ENCODE results near the gene SV2C.

DNA sequence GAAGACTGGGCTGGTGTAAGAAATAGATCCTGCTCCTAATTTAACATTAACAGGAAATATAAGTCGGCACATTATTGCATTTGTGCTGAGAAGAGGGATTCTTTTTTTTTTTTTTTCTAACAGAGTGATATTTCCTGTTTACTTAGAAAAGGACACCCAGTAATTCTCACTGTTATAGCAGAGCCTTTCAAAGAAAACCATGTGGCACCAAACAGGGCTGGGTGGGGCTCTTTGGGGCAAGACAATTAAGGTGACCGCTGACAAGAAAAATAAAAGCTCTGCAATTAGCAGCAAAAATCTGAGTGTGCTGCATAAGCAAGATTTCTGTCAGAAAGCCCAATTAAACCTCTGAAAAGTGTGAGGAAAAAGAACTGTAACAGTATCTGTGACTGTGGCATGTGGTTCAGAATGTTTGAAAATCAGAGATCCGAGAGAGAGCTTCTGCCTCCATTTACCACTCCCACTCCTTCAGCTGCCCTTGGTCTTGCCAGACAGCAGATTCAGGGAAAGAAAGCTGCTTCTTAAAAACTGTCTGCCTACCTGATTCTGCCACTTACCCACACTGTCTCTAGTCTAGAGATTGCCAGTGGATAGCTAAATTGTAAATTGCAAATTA is 242.8 kb downstream of the SV2C start:
- TF ChIP-seq, protein P1, sequence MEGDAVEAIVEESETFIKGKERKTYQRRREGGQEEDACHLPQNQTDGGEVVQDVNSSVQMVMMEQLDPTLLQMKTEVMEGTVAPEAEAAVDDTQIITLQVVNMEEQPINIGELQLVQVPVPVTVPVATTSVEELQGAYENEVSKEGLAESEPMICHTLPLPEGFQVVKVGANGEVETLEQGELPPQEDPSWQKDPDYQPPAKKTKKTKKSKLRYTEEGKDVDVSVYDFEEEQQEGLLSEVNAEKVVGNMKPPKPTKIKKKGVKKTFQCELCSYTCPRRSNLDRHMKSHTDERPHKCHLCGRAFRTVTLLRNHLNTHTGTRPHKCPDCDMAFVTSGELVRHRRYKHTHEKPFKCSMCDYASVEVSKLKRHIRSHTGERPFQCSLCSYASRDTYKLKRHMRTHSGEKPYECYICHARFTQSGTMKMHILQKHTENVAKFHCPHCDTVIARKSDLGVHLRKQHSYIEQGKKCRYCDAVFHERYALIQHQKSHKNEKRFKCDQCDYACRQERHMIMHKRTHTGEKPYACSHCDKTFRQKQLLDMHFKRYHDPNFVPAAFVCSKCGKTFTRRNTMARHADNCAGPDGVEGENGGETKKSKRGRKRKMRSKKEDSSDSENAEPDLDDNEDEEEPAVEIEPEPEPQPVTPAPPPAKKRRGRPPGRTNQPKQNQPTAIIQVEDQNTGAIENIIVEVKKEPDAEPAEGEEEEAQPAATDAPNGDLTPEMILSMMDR (IDR thresholded peaks at IDR 0.05; ENCODE audit: low read depth, low read length, missing input control), result no peak
- TF ChIP-seq RAD21 (IDR thresholded peaks at IDR 0.05), result no peak
- TF ChIP-seq YY1 (IDR thresholded peaks at IDR 0.05), result no peak
- TF ChIP-seq, protein P2, sequence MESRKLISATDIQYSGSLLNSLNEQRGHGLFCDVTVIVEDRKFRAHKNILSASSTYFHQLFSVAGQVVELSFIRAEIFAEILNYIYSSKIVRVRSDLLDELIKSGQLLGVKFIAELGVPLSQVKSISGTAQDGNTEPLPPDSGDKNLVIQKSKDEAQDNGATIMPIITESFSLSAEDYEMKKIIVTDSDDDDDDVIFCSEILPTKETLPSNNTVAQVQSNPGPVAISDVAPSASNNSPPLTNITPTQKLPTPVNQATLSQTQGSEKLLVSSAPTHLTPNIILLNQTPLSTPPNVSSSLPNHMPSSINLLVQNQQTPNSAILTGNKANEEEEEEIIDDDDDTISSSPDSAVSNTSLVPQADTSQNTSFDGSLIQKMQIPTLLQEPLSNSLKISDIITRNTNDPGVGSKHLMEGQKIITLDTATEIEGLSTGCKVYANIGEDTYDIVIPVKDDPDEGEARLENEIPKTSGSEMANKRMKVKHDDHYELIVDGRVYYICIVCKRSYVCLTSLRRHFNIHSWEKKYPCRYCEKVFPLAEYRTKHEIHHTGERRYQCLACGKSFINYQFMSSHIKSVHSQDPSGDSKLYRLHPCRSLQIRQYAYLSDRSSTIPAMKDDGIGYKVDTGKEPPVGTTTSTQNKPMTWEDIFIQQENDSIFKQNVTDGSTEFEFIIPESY (IDR thresholded peaks at IDR 0.05), result no peak
- TF ChIP-seq REST (IDR thresholded peaks at IDR 0.05), result no peak
- no peak for TF ChIP-seq GABPA (IDR thresholded peaks at IDR 0.05 in 1 of 2, conservative IDR thresholded peaks at IDR 0.05 in 1 of 2)
- TF ChIP-seq FOXA1 (IDR thresholded peaks at IDR 0.05), result no peak
- TF ChIP-seq SP1 (IDR thresholded peaks at IDR 0.05), result no peak
- TF ChIP-seq, protein P3, sequence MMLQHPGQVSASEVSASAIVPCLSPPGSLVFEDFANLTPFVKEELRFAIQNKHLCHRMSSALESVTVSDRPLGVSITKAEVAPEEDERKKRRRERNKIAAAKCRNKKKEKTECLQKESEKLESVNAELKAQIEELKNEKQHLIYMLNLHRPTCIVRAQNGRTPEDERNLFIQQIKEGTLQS (IDR thresholded peaks at IDR 0.05), result no peak
- no peak for TF ChIP-seq EGR1 (IDR thresholded peaks at IDR 0.05; ENCODE audit: low read depth in 2 of 2)
- TF ChIP-seq FOXA2 (IDR thresholded peaks at IDR 0.05), result no peak
- TF ChIP-seq TAF1 (conservative IDR thresholded peaks at IDR 0.05), result no peak

Measured in liver (tissue), 3 donors.